ENCODE results near the gene CCR3.

DNA sequence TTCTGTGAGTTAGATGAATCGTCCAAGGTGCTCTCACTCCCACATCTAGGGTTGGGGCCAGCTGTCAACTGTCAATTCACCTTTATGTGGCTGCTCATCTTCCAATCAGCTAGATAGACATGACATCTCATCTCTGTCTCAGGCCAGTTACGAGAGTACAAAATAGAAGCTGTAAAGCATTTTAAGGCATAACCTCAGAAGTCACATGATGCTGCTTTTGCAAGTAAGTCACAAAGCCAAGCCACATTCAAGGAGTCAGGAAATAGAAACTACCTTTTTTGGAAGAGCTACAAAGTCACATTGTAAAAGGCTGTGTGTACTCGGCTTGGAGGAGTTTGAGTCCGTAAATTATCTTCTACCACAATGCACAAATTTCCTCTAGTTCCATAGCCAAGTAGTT is 29.1 kb upstream of the CCR3 start:
- TF ChIP-seq, protein P1, sequence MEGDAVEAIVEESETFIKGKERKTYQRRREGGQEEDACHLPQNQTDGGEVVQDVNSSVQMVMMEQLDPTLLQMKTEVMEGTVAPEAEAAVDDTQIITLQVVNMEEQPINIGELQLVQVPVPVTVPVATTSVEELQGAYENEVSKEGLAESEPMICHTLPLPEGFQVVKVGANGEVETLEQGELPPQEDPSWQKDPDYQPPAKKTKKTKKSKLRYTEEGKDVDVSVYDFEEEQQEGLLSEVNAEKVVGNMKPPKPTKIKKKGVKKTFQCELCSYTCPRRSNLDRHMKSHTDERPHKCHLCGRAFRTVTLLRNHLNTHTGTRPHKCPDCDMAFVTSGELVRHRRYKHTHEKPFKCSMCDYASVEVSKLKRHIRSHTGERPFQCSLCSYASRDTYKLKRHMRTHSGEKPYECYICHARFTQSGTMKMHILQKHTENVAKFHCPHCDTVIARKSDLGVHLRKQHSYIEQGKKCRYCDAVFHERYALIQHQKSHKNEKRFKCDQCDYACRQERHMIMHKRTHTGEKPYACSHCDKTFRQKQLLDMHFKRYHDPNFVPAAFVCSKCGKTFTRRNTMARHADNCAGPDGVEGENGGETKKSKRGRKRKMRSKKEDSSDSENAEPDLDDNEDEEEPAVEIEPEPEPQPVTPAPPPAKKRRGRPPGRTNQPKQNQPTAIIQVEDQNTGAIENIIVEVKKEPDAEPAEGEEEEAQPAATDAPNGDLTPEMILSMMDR (optimal IDR thresholded peaks at IDR 0.05 in 1 of 3, IDR thresholded peaks at IDR 0.05 in 1 of 3, conservative IDR thresholded peaks at IDR 0.05 in 1 of 3; ENCODE audit: extremely low read depth in 1 of 3, insufficient read depth in 2 of 3, low read length in 3 of 3), result no peak
- no peak for TF ChIP-seq EZH2 (IDR thresholded peaks at IDR 0.05; ENCODE audit: low read length)
